Right lobe of liver (tissue), 6 donors: Measurements from ENCODE around the gene ZNF189. TPM values are rescaled to one million over a fixed set of nuclear protein-coding genes. Genes with fewer than 3 reads are reported as not detected.

Experiments
- ATAC-seq, 4 donors: fragments of 200-7000 bp; cut with Tn5 transposase; one replicate each; pipeline ENCODE4 v1.9.1; 2020; ENCODE audit warnings: mild to moderate bottlenecking in 4 of 4, moderate library complexity in 4 of 4
- DNase-seq, 3 donors: peaks; one replicate each; pipeline ENCODE4 v3.0.0-alpha.2; 2020
- H3K27ac ChIP-seq, 3 donors: fragments of 200-600 bp; one replicate each; pipeline ENCODE4 v1.8.0; 2022
- H3K27me3 ChIP-seq, 2 donors: fragments of 200-600 bp; one replicate each; pipeline ENCODE4 v1.8.0; 2022
- H3K36me3 ChIP-seq, 4 donors: fragments of 200-600 bp; sonication (generic) in 1 of 4; one replicate each; pipeline versions ENCODE4 v1.5.1 to v1.8.0; 2017 to 2022; ENCODE audit warnings: control low read depth in 1 of 4
- H3K4me1 ChIP-seq, 4 donors: fragments of 200-600 bp; sonication (generic) in 1 of 4; one replicate each; pipeline versions ENCODE4 v1.5.1 to v1.8.0; 2017 to 2022; ENCODE audit warnings: control low read depth in 1 of 4
- H3K4me3 ChIP-seq, 3 donors: fragments of 200-600 bp; one replicate each; pipeline ENCODE4 v1.8.0; 2022
- H3K9me3 ChIP-seq, 4 donors: fragments of 200-600 bp; sonication (generic) in 1 of 4; one replicate each; pipeline versions ENCODE4 v1.5.1 to v1.8.0; 2017 to 2022; ENCODE audit warnings: control low read depth in 1 of 4
- POLR2A ChIP-seq: fragments of 450-650 bp; IDR thresholded peaks from one replicate; pipeline ENCODE4 v1.6.1; 2017; ENCODE audit warnings: antibody characterized with exemption, mild to moderate bottlenecking
- WGBS: methylation state at CpG from one replicate; pipeline ENCODE4 v1.1.6; 2018; ENCODE audit warnings: low coverage, low lambda C conversion rate; ENCODE audit not compliant: insufficient coverage; ENCODE audit errors: missing lambda C conversion rate; 5-methylcytosine and 5-hydroxymethylcytosine counted together
- intact Hi-C, 2 donors: fragments of 100-400 bp; cut with DNase I; formaldehyde crosslinking; loops; one replicate each; pipeline versions ENCODE4 v1.11.2 to v1.14.1; 2022
- total RNA-seq, 6 experiments: library from RNA; depleted of rRNA in 2 of 6; stranded (reverse); fragments of >200 nt in 2 of 6; fragmentation: NEBNext Ultra II Directional in 3 of 6; extraction: Animal tissue kit (Norgen Biotek cat#: 25700) in 3 of 6; gene quantifications; one replicate each; pipeline versions ENCODE4 v1.1.0 to v1.2.4, GENCODE V29; 2016 to 2023
- TF ChIP-seq, protein P1 (sequence below), 4 donors: fragments of 200-600 bp in 3 of 4; fragments of 450-650 bp in 1 of 4; IDR thresholded peaks; one replicate each; pipeline versions ENCODE4 v1.5.1 to v1.8.0; 2016 to 2022; ENCODE audit warnings: antibody characterized with exemption in 4 of 4, mild to moderate bottlenecking in 2 of 4
- donor health status: DM: no; HTN: yes; CAD: no.
- donor health status: DM: no; HTN: no; CAD: no.
- donor health status: DM: no; HTN: no; CAD: no.
- donor health status: DM: no; HTN: yes; CAD: no.
- donor health status: DM: no; HTN: yes; CAD: no.

Gene ZNF189
- total RNA-seq, 6 experiments from 2014 or later = 5.7 to 9.7 (median 8.2) TPM

DNA sequence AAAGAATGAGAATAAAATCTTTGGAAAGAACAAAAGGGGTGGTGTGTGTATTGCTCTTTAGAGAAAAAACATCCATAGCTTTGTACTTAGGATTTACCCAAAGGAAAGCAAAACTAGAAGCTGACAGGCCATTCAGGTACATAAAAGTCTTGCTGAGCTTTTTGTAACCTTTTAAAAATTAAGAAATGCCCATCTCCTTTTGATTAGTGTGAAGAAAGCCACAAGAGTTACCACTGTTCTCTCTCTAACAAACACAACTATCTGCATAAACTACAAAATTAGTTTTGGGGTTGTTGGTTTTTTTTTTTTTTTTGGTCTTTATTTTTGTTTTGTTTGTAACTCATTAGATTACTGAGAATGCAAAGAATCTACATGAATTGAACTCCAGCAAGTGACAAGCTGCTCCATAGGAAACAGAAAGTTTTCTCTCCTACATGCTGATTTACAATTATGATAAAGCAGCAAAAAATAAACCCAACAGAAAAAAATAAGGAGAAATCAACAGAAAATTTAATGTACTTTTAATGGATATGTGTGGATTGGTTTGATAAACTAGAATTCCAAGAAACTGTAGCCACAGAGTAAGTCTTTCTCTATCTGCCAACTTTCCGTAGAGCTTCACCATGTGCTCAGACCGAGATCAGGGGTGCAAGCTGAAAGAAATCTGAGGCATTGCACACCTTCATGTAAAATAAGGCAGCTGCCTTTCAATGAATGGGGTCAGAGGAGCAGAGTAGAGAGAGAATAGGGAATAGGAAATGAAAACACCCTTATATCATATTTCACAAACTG lies 26.1 kb upstream of the ZNF189 start:
- intact Hi-C loops = no loop called here
- no peaks in the 10 kb centered on the region for H3K9me3 ChIP-seq
- ATAC-seq (no peak), DNase-seq (no peak)
- no peak overlapping the region for H3K4me3 ChIP-seq
- peak overlapping the region in 1 of 3 donors; percentile 19 for H3K27ac ChIP-seq
- no peak for TF ChIP-seq POLR2A
- TF ChIP-seq, protein P1, sequence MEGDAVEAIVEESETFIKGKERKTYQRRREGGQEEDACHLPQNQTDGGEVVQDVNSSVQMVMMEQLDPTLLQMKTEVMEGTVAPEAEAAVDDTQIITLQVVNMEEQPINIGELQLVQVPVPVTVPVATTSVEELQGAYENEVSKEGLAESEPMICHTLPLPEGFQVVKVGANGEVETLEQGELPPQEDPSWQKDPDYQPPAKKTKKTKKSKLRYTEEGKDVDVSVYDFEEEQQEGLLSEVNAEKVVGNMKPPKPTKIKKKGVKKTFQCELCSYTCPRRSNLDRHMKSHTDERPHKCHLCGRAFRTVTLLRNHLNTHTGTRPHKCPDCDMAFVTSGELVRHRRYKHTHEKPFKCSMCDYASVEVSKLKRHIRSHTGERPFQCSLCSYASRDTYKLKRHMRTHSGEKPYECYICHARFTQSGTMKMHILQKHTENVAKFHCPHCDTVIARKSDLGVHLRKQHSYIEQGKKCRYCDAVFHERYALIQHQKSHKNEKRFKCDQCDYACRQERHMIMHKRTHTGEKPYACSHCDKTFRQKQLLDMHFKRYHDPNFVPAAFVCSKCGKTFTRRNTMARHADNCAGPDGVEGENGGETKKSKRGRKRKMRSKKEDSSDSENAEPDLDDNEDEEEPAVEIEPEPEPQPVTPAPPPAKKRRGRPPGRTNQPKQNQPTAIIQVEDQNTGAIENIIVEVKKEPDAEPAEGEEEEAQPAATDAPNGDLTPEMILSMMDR (IDR thresholded peaks at IDR 0.05) = no peak
- peaks cover 0 to 80% (median 14%) of the 10 kb centered on the region in 4 donors for H3K4me1 ChIP-seq
- H3K36me3 ChIP-seq = peaks cover 0 to 74% (median 25%) of the 10 kb centered on the region in 4 donors
- H3K27me3 ChIP-seq = no peaks in the 10 kb centered on the region
- WGBS = 49% methylated on average over 2 of the region's 2 CpGs

GRCh38 chr9:101375546-101375945 lies 23.1 kb upstream of the ZNF189 start:
- Histone ChIP-seq H3K27me3 (no peaks in the 10 kb centered on the region), H3K27ac (peak overlapping the region in 2 of 3 donors; percentile 20 to 42), H3K4me3 (no peak overlapping the region), H3K4me1 (peaks cover 0 to 59% (median 10%) of the 10 kb centered on the region in 4 donors), H3K36me3 (peaks cover 0 to 47% (median 14%) of the 10 kb centered on the region in 4 donors), H3K9me3 (no peaks in the 10 kb centered on the region)
- peak; percentile 15 for TF ChIP-seq POLR2A
- TF ChIP-seq, protein P1 (IDR thresholded peaks at IDR 0.05) = no peak
- 50% methylated on average over 12 of the region's 12 CpGs for WGBS
- intact Hi-C loops = no loop called here
- ATAC-seq = peak; percentile 42 to 65 (median 48)
- peak in 2 of 3 donors; percentile 63 to 66 for DNase-seq

- Histone ChIP-seq H3K27ac (peak overlapping the region in 1 of 3 donors; percentile 42), H3K36me3 (peaks cover 0 to 45% (median 11%) of the 10 kb centered on the region in 4 donors), H3K4me3 (no peak overlapping the region), H3K4me1 (peaks cover 0 to 57% (median 10%) of the 10 kb centered on the region in 4 donors), H3K9me3 (no peaks in the 10 kb centered on the region), H3K27me3 (no peaks in the 10 kb centered on the region)
- TF ChIP-seq POLR2A = no peak
- TF ChIP-seq, protein P1 (IDR thresholded peaks at IDR 0.05) = no peak
- DNase-seq (peak; percentile 63 to 72 (median 72)), ATAC-seq (peak; percentile 17 to 42 (median 36))
- 51% methylated on average over 6 of the region's 6 CpGs for WGBS
- intact Hi-C loops = no loop called here
These were observed 22.4 kb upstream of the ZNF189 start for GRCh38 chr9:101376111-101376848.

DNA sequence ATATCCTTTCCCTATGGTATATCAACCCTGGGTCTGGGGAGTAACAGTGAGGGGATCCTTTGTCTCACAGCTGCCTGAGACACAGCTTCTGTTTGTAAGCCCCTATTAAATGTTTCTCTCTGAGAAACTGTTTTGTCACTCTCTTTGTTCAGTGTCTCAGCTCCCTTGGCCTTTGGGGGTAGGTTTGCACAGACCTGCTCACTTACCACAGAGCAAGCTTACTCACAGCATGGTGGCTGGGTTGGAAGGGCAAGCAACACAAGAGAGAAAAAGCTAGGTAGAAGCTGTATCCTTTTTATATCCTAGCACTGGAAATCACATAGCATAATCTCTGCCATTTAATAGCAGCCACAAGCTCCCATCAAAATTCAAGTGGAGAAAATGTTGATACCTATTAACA lies 18.4 kb upstream of the ZNF189 start:
- intact Hi-C loops = no loop called here
- Histone ChIP-seq H3K9me3 (no peaks in the 10 kb centered on the region), H3K27ac (peak overlapping the region in 1 of 3 donors; percentile 82), H3K4me3 (peak overlapping the region in 1 of 3 donors; percentile 50), H3K36me3 (peaks cover 0 to 30% (median 3%) of the 10 kb centered on the region in 4 donors), H3K27me3 (no peaks in the 10 kb centered on the region), H3K4me1 (peaks cover 0 to 35% (median 0%) of the 10 kb centered on the region in 4 donors)
- DNase-seq (no peak), ATAC-seq (peak in 3 of 4 donors; percentile 2 to 9 (median 2))
- TF ChIP-seq POLR2A = no peak
- TF ChIP-seq, protein P1 (IDR thresholded peaks at IDR 0.05) = no peak
